ENCODE results near the gene SVEP1. TPM values are rescaled to one million over a fixed set of nuclear protein-coding genes. Genes with fewer than 3 reads are reported as not detected.
"Not testable (repeated sequence)": the region's sequence is repeated elsewhere in the genome, so short reads cannot be mapped to it uniquely, and the experiment has no call there.

The SVEP1 gene
- total RNA-seq, 4 donors from 2014 or later: 6.1 to 40.1 (median 17.3) TPM

DNA sequence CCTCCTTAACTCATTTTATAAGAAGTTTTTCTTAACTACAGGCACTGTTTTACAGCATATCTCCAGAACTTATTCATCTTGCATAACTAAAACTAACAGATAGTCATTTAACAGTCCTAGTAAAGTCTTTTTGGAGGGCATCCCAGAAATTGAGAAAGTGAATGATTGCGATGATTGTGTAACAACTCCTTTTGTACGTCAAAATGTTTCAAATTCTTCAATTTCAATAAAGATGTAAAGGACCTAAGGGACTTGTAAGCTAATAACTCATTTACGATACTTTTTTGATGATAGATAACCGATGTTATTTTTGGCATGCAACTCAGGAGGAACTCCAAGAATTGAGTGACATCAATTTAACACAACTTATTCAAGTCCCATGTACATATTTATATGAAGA, 42.7 kb downstream of the SVEP1 start:
- H3K36me3 ChIP-seq: no peaks in the 10 kb centered on the region
- no peak overlapping the region for H3K27ac ChIP-seq
- H3K9me3 ChIP-seq: no peaks in the 10 kb centered on the region
- no peaks in the 10 kb centered on the region for H3K27me3 ChIP-seq
- TF ChIP-seq, protein P1, sequence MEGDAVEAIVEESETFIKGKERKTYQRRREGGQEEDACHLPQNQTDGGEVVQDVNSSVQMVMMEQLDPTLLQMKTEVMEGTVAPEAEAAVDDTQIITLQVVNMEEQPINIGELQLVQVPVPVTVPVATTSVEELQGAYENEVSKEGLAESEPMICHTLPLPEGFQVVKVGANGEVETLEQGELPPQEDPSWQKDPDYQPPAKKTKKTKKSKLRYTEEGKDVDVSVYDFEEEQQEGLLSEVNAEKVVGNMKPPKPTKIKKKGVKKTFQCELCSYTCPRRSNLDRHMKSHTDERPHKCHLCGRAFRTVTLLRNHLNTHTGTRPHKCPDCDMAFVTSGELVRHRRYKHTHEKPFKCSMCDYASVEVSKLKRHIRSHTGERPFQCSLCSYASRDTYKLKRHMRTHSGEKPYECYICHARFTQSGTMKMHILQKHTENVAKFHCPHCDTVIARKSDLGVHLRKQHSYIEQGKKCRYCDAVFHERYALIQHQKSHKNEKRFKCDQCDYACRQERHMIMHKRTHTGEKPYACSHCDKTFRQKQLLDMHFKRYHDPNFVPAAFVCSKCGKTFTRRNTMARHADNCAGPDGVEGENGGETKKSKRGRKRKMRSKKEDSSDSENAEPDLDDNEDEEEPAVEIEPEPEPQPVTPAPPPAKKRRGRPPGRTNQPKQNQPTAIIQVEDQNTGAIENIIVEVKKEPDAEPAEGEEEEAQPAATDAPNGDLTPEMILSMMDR (IDR thresholded peaks at IDR 0.05): no peak
- no peak for TF ChIP-seq POLR2A (IDR thresholded peaks at IDR 0.05)
- no peaks in the 10 kb centered on the region for H3K4me1 ChIP-seq
- DNase-seq: no peak
- no peak overlapping the region for H3K4me3 ChIP-seq

DNA sequence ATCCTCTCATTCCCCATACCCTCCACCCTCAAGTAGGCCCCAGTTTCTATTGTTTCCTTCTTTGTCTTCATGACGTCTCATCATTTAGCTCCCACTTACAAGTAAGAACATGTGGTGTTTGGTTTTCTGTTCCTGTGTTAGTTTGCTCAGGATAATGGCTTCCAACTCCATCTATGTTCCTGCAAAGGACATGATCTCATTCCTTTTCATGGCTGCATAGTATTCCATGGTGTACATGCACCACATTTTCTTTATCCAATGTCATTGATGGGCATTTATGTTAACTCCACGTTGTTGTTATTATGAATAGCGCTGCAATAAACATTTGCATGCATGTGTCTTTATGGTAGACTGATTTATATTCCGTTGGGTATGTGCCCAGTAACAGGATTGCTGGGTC, 45.4 kb downstream of the SVEP1 start:
- not testable (repeated sequence) for H3K27ac ChIP-seq, H3K4me1 ChIP-seq, H3K36me3 ChIP-seq, DNase-seq, H3K27me3 ChIP-seq, H3K4me3 ChIP-seq, H3K9me3 ChIP-seq

DNA sequence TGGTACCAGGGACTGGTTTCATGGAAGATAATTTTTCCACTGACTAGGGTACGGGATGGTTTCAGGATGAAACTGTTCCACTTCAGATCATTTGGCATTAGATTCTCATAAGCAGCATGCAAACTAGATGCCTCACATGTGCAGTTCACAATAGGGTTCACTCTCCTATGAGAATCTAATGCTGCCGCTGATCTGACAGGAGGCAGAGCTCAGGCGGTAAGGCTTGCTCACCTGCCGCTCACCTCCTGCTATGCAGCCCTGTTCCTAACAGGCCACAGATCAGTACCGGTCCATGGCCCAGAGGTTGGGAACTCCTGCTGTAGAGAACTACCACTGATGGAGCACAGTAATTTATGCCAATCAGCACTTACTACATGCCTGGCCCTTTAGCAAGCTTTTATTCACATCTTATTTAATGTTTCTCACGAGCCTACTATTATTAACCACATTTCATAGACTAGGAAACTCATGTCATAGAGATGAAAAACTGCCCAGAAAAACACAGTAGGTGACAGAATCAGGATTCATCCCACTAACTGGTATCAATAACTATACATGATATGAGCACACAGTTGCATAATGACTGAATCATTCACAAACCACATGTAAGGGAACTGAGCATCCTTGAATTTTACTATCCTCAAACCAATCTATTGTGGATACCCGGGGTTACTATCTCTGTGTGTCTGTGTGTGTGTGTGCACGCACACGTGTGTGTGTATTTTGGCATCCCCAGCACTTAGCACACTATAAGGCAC, 46.5 kb downstream of the SVEP1 start:
- TF ChIP-seq POLR2A (IDR thresholded peaks at IDR 0.05): no peak
- TF ChIP-seq, protein P1 (IDR thresholded peaks at IDR 0.05): no peak
- H3K4me1 ChIP-seq: no peaks in the 10 kb centered on the region

DNA sequence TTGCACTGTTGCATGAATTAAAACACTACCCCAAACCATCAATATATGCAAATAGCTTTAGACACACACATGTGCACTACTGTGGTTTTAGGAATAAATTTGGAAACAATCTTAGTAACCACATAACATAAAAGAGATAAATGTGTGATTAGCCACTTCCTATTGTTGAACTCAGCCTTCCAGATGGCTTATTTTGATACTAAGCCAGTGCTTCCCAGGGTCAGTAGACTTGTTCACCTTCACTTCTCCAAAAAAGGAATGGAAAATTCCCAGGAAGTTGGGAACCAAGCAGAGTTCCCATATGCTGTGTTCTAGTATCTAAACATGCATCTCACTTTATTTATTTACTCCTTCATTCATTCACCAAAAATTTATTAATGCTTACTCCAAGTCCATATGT, 47.8 kb downstream of the SVEP1 start:
- Histone ChIP-seq H3K27ac (no peak overlapping the region), H3K4me3 (no peak overlapping the region), H3K4me1 (no peaks in the 10 kb centered on the region), H3K36me3 (no peaks in the 10 kb centered on the region), H3K27me3 (no peaks in the 10 kb centered on the region), H3K9me3 (no peaks in the 10 kb centered on the region)
- TF ChIP-seq POLR2A (IDR thresholded peaks at IDR 0.05): no peak
- TF ChIP-seq, protein P1 (IDR thresholded peaks at IDR 0.05): no peak
- DNase-seq: no peak

More for the DNA sequence above, 46.5 kb downstream of the SVEP1 start:
- Histone ChIP-seq H3K27ac (no peak overlapping the region), H3K27me3 (no peaks in the 10 kb centered on the region), H3K36me3 (no peaks in the 10 kb centered on the region), H3K4me3 (no peak overlapping the region), H3K9me3 (no peaks in the 10 kb centered on the region)
- no peak for DNase-seq

DNA sequence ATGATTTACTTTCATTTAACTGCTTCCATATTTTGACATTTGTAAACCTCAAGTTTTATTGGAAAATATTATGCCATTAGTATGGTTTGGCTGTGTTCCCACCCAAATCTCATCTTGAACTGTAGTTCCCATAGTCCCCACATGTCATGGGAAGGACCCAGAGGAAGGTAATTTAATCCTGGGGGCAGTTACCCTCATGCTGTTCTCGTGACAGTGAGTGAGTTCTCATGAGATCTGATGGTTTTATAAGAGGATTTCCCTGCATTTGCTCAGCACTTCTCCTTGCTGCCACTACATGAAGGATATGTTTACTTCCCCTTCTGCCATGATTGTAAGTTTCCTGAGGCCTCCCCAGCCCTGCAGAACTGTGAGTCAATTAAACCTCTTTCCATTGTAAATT, 48.3 kb downstream of the SVEP1 start:
- not testable (repeated sequence) for H3K4me3 ChIP-seq, DNase-seq

DNA sequence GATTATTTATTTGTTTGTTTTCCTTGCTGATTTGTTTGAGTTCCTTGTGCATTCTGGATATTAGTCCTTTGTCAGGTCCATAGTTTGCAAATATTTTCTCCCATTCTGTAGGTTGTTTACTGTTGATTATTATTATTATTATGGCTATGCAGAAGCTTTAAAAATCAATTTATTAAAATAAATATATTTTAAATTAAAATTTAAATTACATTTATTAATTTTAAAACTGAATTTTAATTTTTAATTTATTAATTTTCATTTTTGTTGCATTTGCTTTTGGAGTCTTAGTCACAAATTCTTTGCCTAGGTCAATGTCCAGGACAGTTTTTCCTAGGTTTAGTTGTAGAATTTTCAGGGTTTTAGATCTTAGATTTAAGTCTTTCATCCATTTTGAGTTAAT, 50.9 kb downstream of the SVEP1 start:
- Histone ChIP-seq H3K9me3 (no peaks in the 10 kb centered on the region), H3K4me1 (no peaks in the 10 kb centered on the region), H3K27ac (no peak overlapping the region), H3K4me3 (no peak overlapping the region), H3K36me3 (no peaks in the 10 kb centered on the region), H3K27me3 (no peaks in the 10 kb centered on the region)
- DNase-seq: no peak
- TF ChIP-seq, protein P1 (IDR thresholded peaks at IDR 0.05): no peak
- TF ChIP-seq POLR2A (IDR thresholded peaks at IDR 0.05): no peak

More for the DNA sequence above, 48.3 kb downstream of the SVEP1 start:
- H3K36me3 ChIP-seq, H3K4me1 ChIP-seq, H3K27me3 ChIP-seq, H3K9me3 ChIP-seq, H3K27ac ChIP-seq: not testable (repeated sequence)

DNA sequence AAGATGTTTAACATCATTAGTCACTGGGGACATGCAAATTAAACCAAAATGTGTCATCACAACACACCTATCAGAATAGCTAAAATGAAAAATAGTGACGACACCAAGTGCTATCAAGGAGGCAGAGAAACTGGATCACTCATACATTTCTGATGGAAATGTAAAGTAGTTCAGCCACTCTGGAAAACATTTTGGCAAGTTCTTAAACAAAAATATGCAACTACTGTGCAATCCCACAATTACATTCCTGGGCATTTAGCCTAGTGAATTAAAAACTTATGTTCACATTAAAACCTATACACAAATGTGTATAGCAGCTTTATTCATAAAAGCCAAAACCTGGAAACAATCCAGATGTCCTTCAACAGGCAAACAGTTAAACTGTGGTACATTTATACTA, 53.1 kb downstream of the SVEP1 start:
- Histone ChIP-seq H3K4me1 (no peaks in the 10 kb centered on the region), H3K9me3 (no peaks in the 10 kb centered on the region), H3K27ac (no peak overlapping the region), H3K4me3 (no peak overlapping the region), H3K36me3 (no peaks in the 10 kb centered on the region), H3K27me3 (no peaks in the 10 kb centered on the region)
- DNase-seq: no peak
- no peak for TF ChIP-seq POLR2A (IDR thresholded peaks at IDR 0.05)
- TF ChIP-seq, protein P1 (IDR thresholded peaks at IDR 0.05): no peak

Data from Peyer's patch (tissue), 4 donors.